CD4-positive, alpha-beta T cell treated with Interleukin-17A for 1 hour (primary cell): ENCODE results near the gene CAMTA1.

Experiments used
- DNase-seq: peaks from one replicate; pipeline ENCODE4 v3.0.0-alpha.2; 2020

CAMTA1 gene

GRCh38 chr1:7247791-7248548, 462.7 kb downstream of the CAMTA1 start:
- DNase-seq, result no peak

GRCh38 chr1:7248549-7249199, 463.4 kb downstream of the CAMTA1 start:
- no peak for DNase-seq

GRCh38 chr1:7249516-7249915, 464.3 kb downstream of the CAMTA1 start:
- DNase-seq, result no peak

- no peak for DNase-seq
Measured at GRCh38 chr1:7250176-7250575, 464.9 kb downstream of the CAMTA1 start.

- no peak for DNase-seq
Measured at GRCh38 chr1:7250597-7251453, 465.6 kb downstream of the CAMTA1 start.

GRCh38 chr1:7251454-7251800, 466.2 kb downstream of the CAMTA1 start:
- no peak for DNase-seq

GRCh38 chr1:7252411-7253117, 467.3 kb downstream of the CAMTA1 start:
- DNase-seq, result no peak

GRCh38 chr1:7253118-7253480, 467.8 kb downstream of the CAMTA1 start:
- no peak for DNase-seq

GRCh38 chr1:7253988-7254587, 468.8 kb downstream of the CAMTA1 start:
- DNase-seq, result no peak

- DNase-seq, result no peak
Measured at GRCh38 chr1:7255303-7256058, 470.2 kb downstream of the CAMTA1 start.

GRCh38 chr1:7256526-7256925, 471.3 kb downstream of the CAMTA1 start:
- DNase-seq, result no peak

GRCh38 chr1:7257225-7257624, 472.0 kb downstream of the CAMTA1 start:
- no peak for DNase-seq

- DNase-seq, result no peak
Measured at GRCh38 chr1:7258589-7259135, 473.4 kb downstream of the CAMTA1 start.

- DNase-seq, result no peak
Measured at GRCh38 chr1:7259955-7260354, 474.7 kb downstream of the CAMTA1 start.

GRCh38 chr1:7261490-7261889, 476.2 kb downstream of the CAMTA1 start:
- DNase-seq, result no peak

GRCh38 chr1:7262611-7263010, 477.4 kb downstream of the CAMTA1 start:
- no peak for DNase-seq

GRCh38 chr1:7263021-7263960, 478.0 kb downstream of the CAMTA1 start:
- no peak for DNase-seq

GRCh38 chr1:7264101-7264500, 478.8 kb downstream of the CAMTA1 start:
- no peak for DNase-seq

- no peak for DNase-seq
Measured at GRCh38 chr1:7265771-7266371, 480.6 kb downstream of the CAMTA1 start.

GRCh38 chr1:7266561-7266960, 481.3 kb downstream of the CAMTA1 start:
- DNase-seq, result no peak
